Measurements from ENCODE around the gene SLC12A6. TPM values are rescaled to one million over a fixed set of nuclear protein-coding genes. Genes with fewer than 3 reads are reported as not detected.

SLC12A6 gene
- polyA plus RNA-seq, 2 of the 4 experiments (the other 2 are of a cell fraction), result 6.0 to 21.3 TPM

DNA sequence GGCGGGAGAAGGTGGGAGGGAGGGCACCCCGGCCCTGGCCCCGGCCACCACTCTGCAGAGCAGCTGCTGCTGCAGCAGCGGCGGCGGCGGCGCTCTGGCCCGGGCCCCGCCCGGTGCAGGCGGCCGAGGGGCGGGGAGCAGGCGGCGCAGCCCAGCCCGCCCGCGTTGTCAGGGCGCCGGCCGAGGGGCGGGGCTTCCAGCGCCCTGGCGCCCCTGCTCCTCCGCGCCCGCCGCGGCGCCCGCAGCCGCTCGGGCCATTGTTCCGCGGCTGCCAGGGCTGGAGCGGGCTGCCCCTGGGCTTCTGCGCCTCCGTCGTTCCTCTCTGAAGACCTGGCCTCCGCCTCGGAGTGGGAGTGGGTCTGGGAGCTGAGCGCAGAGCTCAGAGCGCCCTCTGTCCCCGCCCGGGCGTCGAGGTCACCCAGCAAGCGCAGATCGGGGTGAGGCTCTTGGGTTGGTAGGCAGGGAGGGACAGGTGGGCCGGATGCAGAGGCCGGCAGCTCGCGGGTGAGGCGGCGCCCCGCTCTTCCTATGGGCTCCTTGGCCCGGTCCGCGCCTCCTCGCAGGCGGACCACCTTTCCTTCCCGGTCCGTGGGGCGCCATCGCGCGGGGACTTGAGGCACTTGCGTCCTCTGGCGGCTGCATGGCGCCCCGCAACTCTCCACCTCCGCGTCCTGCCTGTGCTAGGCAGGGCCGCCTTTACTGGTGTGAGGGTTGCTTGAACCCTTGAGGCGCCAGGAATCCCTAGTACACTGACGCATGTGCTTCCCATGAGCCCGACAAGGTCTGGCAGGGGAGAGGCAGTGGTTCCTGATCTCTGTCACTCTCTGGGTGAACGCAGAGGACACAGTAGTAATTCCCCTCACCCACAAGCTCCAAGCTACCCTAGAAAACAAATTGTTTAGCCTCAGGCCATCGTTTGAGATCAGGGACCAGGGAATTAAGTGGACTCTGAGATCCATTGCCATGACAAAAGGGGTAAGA lies 29.8 kb upstream of the SLC12A6 start, which contains the start of gene LPCAT4 (continued):
- TF ChIP-seq, protein P1, sequence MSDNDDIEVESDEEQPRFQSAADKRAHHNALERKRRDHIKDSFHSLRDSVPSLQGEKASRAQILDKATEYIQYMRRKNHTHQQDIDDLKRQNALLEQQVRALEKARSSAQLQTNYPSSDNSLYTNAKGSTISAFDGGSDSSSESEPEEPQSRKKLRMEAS (IDR thresholded peaks at IDR 0.05), result peak; percentile 91
- TF ChIP-seq HDAC2 (IDR thresholded peaks at IDR 0.05) (no peak), MAZ (IDR thresholded peaks at IDR 0.05; ENCODE audit: borderline replicate concordance, low read depth, low read length) (no peak), TP53 (CRISPR knock-in tag; IDR thresholded peaks at IDR 0.05) (no peak), NFE2L2 (conservative IDR thresholded peaks at IDR 0.05; ENCODE audit: low read length) (no peak), RARB (CRISPR knock-in tag; IDR thresholded peaks at IDR 0.05) (no peak), RNF2 (IDR thresholded peaks at IDR 0.05; ENCODE audit: borderline replicate concordance, low read depth) (no peak), FOSB (CRISPR knock-in tag; IDR thresholded peaks at IDR 0.05) (no peak), ZSCAN20 (CRISPR knock-in tag; IDR thresholded peaks at IDR 0.05) (no peak), CBX8 (IDR thresholded peaks at IDR 0.05) (no peak), SMC3 (IDR thresholded peaks at IDR 0.05) (peak; percentile 96), RFX5 (IDR thresholded peaks at IDR 0.05) (0 out of 2 replicates have a peak, but pooled peaks have one; percentile 38), HOXA7 (CRISPR knock-in tag; IDR thresholded peaks at IDR 0.05) (no peak), CBX2 (IDR thresholded peaks at IDR 0.05; ENCODE audit: borderline replicate concordance, low read depth) (no peak), EP300 (IDR thresholded peaks at IDR 0.05) (no peak), ZC3H11A (IDR thresholded peaks at IDR 0.05) (no peak; the same call in 1 of the 2 replicates), RCOR1 (IDR thresholded peaks at IDR 0.05; ENCODE audit: low read depth, low read length) (no peak), RAD21 (conservative IDR thresholded peaks at IDR 0.05 in 1 of 2, IDR thresholded peaks at IDR 0.05 in 1 of 2) (peak; percentile 75 to 93), SREBF2 (IDR thresholded peaks at IDR 0.05) (no peak), CEBPB (IDR thresholded peaks at IDR 0.05) (no peak), JUNB (IDR thresholded peaks at IDR 0.05) (no peak), CHD2 (IDR thresholded peaks at IDR 0.05; ENCODE audit: low read length, partially characterized antibody) (no peak), ZFP36 (IDR thresholded peaks at IDR 0.05; ENCODE audit: borderline replicate concordance, partially characterized antibody) (no peak), MAFK (IDR thresholded peaks at IDR 0.05; ENCODE audit: partially characterized antibody) (no peak)
- TF ChIP-seq, protein P2, sequence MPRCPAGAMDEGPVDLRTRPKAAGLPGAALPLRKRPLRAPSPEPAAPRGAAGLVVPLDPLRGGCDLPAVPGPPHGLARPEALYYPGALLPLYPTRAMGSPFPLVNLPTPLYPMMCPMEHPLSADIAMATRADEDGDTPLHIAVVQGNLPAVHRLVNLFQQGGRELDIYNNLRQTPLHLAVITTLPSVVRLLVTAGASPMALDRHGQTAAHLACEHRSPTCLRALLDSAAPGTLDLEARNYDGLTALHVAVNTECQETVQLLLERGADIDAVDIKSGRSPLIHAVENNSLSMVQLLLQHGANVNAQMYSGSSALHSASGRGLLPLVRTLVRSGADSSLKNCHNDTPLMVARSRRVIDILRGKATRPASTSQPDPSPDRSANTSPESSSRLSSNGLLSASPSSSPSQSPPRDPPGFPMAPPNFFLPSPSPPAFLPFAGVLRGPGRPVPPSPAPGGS (IDR thresholded peaks at IDR 0.05), result no peak; the same call in 2 of the 3 replicates
- TF ChIP-seq, protein P3, sequence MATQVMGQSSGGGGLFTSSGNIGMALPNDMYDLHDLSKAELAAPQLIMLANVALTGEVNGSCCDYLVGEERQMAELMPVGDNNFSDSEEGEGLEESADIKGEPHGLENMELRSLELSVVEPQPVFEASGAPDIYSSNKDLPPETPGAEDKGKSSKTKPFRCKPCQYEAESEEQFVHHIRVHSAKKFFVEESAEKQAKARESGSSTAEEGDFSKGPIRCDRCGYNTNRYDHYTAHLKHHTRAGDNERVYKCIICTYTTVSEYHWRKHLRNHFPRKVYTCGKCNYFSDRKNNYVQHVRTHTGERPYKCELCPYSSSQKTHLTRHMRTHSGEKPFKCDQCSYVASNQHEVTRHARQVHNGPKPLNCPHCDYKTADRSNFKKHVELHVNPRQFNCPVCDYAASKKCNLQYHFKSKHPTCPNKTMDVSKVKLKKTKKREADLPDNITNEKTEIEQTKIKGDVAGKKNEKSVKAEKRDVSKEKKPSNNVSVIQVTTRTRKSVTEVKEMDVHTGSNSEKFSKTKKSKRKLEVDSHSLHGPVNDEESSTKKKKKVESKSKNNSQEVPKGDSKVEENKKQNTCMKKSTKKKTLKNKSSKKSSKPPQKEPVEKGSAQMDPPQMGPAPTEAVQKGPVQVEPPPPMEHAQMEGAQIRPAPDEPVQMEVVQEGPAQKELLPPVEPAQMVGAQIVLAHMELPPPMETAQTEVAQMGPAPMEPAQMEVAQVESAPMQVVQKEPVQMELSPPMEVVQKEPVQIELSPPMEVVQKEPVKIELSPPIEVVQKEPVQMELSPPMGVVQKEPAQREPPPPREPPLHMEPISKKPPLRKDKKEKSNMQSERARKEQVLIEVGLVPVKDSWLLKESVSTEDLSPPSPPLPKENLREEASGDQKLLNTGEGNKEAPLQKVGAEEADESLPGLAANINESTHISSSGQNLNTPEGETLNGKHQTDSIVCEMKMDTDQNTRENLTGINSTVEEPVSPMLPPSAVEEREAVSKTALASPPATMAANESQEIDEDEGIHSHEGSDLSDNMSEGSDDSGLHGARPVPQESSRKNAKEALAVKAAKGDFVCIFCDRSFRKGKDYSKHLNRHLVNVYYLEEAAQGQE (IDR thresholded peaks at IDR 0.05), result no peak
- TF ChIP-seq, protein P4, sequence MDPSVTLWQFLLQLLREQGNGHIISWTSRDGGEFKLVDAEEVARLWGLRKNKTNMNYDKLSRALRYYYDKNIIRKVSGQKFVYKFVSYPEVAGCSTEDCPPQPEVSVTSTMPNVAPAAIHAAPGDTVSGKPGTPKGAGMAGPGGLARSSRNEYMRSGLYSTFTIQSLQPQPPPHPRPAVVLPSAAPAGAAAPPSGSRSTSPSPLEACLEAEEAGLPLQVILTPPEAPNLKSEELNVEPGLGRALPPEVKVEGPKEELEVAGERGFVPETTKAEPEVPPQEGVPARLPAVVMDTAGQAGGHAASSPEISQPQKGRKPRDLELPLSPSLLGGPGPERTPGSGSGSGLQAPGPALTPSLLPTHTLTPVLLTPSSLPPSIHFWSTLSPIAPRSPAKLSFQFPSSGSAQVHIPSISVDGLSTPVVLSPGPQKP (IDR thresholded peaks at IDR 0.05; ENCODE audit: low read depth, low read length), result no peak
- TF ChIP-seq, protein P5, sequence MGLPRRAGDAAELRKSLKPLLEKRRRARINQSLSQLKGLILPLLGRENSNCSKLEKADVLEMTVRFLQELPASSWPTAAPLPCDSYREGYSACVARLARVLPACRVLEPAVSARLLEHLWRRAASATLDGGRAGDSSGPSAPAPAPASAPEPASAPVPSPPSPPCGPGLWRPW (IDR thresholded peaks at IDR 0.05), result no peak
- TF ChIP-seq, protein P6, sequence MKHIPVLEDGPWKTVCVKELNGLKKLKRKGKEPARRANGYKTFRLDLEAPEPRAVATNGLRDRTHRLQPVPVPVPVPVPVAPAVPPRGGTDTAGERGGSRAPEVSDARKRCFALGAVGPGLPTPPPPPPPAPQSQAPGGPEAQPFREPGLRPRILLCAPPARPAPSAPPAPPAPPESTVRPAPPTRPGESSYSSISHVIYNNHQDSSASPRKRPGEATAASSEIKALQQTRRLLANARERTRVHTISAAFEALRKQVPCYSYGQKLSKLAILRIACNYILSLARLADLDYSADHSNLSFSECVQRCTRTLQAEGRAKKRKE (CRISPR knock-in tag; IDR thresholded peaks at IDR 0.05; ENCODE audit: low read depth), result no peak
